HG03135 (cell line): ENCODE data around the gene TSACC.
A peak's percentile ranks its signal among the peaks of the same experiment; 100 is the strongest.

ENCODE experiments used
- ATAC-seq: cut with Tn5 transposase; IDR thresholded peaks from one replicate; pipeline ENCODE4 v1.9.1; 2021; ENCODE audit warnings: mild to moderate bottlenecking, moderate library complexity; ENCODE audit not compliant: unreplicated experiment

The TSACC gene

DNA sequence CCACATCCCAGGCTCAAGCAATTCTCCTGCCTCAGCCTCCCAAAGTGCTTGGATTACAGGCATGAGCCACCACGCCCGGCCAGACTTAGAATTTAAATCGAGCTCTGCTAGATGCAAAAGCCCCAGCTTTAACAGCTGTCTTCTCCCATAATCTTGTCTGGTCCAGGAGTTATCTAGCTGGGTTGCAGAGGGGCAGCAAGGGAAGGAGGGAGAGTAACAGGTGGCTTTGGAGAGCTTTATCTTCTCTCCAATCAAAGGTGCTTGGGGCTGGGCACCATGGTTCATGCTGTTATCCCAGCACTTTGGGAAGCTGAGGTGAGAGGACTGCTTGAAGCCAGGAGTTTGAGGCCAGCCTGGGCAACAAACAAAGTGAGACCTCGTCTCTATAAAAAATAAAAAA lies 34.5 kb downstream of the TSACC start:
- no peak for ATAC-seq

DNA sequence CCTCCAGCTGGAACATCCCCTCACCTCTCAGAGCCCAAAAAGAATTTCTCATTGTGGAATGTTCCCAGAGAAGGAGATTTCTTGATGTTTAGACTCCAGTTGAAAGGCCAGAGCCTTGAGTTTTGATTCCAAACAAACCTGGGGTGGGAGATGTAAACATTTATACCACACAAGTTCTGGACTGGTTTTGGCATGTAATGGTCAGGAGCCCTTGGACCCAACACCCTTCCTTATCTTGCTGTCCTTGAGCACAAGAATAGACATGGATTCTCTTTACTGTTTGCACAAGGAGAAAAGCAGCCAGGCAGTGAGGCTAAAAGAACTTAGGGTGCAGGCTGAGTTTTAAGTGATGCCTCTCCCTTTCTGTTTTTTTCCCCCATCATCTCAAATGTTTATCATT lies 35.2 kb downstream of the TSACC start:
- no peak for ATAC-seq

DNA sequence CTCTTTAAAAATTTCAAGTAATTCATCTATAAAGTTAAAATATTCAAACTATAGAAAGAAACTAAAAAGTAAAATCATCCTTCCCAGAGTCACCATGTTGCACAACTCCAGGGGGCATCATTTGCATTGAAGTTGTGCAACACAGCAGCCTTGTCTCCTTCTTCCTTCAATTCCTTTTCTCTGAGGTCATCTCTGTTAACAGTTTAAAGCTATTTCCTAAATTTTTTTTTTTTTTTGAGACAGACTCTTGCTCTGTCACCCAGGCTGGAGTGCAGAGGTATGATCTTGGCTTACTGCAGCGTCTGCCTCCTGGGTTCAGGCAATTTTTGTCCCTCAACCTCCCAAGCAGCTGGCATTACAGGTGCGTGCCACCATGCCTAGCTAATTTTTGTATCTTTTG lies 37.8 kb downstream of the TSACC start:
- ATAC-seq, result no peak

DNA sequence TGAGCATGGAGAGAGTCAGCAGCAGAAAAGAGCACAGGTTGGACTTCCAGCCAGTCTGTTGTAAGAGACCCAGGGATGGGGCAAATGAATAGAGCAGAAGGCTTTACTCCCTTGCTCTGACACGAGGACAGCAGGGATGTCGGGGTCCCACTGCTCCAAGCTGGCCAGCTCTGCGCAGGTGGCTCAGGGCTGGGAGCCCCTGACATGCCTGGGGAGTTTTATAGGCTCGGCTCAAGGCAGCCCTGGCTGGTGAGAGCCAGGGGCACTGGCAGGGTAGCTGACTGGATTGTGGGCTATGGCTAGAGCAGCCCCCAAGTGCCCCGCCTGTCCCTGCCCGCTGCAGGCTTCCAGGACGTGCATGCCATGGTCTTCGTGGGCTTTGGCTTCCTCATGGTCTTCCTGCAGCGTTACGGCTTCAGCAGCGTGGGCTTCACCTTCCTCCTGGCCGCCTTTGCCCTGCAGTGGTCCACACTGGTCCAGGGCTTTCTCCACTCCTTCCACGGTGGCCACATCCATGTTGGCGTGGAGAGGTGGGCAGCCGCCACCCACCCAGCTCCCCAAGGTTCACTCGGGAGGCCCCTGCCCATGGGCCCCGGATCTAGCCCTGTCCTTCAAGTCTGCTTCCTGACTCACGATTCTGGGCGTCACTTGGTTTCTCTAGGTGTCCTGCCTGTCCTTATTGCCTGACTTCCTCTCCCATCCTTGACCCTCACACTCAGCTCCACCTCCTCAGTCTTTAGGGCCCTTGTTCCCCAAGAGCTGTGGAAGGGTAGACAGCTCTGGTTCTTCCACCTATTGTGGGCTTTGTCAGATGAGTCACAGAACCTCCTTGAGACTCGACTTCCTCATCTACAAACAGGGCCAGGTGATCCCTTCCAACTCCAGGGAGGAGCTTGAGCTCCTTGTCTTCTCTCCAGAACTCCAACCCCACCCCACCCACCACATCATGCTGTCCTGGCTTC lies 38.9 kb downstream of the TSACC start:
- ATAC-seq, result no peak

DNA sequence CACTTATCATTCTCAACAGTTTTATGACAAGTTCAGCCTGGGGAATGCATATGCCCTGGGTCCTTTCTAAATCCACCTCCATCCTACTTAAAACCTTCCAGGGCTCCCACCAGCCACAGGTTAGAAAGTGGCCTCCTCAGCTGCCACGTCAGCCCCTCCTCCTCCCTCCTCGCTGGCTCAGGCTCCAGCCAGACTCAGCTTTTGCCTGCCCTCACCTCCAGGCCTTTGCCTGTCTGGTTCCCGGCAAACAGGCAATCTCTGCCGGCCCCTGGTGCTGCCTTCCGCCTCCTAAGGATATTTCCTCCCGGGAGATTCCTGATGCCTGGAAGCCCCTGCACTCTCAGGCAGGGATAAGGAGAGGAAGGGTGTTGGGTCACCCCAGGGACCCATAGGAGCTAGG lies 40.2 kb downstream of the TSACC start:
- no peak for ATAC-seq

DNA sequence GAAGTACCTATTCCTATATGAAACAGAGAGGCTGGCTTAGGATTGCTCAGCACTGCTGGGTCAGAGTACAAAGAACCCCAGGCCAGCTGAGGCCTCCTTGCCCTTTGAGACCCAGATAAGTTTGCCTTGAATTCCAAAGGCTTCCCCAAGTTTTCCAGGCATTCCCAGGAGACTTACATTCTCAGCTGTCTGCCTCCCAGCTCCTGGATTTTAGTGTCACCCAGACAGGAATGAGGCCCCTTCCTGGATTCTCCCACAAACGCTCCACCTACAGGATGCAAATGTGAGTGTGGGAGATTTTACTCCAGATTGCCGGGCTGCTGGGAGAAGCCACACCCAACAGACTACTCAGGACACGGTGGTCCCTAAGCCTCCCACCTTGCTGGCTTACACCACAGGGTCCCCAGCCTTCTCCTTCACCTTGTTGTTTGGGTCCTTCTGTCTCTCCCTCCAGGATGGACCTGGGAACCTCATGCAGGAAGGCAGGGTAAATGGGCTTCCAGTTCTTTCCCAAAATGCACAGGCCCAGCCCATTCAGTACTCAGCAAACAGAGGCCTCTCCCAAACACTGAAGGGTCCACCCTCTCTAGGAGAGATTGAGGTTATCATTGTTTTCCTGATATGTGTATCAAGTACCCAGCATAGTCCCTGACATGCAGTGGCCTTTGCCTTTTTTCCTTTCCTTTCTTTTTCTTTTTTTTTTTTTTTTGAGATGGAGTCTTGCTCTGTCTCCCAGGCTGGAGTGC lies 41.3 kb downstream of the TSACC start:
- ATAC-seq, result no peak

DNA sequence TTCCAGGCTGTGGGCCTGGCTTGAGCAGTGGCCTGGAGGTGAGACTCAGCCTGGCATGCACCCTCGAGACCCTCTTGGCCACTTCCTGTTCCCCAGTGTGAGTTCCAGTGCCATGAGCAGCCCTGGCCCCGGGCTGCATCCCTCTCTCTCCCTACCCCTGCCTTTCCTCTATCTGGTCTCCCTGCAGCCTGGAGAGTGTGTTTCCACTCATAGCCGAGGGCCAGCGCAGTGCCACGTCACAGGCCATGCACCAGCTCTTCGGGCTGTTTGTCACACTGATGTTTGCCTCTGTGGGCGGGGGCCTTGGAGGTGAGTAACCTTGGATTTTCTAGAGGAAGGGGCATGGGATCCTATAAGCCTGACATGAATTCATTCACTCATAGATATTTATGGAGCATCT lies 44.2 kb downstream of the TSACC start:
- no peak for ATAC-seq

DNA sequence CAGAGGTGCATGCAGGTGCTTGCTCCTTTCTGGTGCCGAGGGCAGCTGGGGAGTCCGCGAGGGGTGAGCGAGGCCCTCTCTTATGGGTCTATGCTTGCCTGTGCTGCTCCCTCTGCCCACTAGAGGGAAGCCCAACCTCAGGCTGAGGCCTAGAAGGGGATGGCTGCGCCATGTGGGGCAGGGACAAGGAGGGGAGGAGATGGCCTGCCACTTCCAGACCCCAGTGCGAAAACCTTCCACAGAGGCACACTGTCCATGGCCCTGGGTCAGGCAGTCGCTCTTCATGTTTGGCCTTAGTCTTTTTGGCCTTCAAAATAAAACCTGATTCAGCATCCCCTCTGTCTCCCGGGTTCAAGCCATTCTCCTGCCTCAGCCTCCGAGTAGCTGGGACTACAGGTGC lies 44.7 kb downstream of the TSACC start:
- peak; percentile 55 for ATAC-seq

DNA sequence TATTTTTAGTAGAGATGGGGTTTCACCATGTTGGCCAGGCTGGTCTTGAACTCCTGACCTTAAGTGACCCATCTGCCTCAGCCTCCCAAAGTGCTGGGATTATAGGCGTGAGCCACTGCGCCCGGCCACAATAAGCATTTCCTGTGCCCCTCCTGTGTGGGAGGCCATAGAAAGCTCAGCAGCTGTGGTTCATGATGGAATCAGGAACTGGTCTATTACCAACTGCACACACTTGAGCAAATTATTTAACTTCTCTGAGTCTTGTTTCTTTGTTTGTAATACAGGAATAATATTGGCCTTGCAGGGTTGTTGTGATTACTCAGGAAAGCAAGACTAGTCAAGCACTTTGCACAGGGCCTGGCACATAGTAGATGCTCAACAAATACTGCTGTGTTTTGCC lies 45.7 kb downstream of the TSACC start:
- ATAC-seq, result no peak

DNA sequence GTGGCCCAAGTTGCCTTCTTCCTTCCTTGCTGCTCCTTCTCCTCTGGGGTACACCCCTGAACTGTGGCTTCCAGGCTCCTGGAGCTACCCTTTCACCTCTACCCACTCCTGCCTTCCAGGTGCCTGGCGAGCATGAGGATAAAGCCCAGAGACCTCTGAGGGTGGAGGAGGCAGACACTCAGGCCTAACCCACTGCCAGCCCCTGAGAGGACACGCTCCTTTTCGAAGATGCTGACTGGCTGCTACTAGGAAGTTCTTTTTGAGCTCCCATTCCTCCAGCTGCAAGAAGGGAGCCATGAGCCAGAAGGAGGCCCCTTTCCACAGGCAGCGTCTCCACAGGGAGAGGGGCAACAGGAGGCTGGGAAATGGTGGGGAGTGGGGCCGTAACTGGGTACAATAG lies 46.3 kb downstream of the TSACC start:
- ATAC-seq, result no peak

DNA sequence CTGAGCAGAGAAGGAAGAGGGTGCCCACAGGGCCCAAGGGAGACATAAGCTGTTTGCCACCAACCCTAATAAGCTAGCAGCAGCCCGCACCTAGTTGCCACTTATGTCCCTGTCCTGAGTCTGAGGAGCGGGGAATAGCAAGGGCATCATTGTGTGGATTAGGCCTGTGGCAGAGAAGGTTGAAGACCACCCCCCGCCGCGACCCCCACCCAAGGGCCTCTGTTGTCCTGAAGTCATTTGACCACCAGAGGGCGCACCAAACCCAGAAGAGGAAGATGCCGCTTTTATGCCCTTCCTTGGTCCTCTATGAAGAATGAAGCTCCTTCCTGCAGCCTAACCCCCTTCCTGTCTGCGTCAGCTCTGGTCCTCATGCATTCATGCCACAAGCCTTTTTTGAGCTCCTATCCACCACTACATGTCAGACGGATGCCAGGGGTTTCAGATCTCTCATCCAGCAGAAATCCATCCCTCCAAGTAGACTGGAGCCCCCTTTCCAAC lies 47.3 kb downstream of the TSACC start:
- no peak for ATAC-seq

DNA sequence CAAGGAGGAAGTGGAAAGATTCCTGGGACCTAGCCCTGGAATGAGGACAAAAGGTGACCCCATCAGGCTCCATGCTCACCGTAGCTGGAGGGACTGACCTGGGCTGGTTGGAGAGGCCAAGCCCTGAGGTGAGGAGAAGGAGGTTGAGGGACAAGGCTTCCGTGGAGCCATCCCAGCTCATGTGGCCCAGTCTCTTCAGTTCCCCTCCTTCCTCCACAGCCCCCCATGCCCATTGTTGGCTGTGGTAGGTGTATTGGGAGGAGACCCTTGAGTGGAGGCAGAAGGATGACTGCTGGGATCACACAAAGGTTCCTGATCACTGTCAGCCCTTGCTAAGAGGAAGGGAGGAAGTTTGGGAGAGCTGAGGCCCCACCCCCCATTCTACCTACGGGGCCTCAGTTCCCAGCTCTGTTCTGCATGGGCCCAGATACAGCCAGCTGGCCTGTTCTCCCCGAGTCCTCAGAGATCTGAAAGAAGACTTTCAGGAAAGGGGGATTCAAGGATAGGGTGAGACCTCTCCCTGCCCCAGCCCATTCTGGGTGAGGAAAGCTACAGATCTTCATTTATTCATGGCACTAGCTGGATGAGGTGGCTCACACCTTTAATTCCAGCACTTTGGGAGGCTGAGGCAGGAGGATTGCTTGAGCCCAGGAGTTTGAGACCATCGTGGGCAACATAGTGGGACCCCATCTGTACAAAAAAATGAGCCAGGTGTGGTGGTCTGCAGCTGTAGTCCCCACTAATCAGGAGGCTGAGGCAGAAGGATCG lies 48.0 kb downstream of the TSACC start:
- ATAC-seq, result no peak

DNA sequence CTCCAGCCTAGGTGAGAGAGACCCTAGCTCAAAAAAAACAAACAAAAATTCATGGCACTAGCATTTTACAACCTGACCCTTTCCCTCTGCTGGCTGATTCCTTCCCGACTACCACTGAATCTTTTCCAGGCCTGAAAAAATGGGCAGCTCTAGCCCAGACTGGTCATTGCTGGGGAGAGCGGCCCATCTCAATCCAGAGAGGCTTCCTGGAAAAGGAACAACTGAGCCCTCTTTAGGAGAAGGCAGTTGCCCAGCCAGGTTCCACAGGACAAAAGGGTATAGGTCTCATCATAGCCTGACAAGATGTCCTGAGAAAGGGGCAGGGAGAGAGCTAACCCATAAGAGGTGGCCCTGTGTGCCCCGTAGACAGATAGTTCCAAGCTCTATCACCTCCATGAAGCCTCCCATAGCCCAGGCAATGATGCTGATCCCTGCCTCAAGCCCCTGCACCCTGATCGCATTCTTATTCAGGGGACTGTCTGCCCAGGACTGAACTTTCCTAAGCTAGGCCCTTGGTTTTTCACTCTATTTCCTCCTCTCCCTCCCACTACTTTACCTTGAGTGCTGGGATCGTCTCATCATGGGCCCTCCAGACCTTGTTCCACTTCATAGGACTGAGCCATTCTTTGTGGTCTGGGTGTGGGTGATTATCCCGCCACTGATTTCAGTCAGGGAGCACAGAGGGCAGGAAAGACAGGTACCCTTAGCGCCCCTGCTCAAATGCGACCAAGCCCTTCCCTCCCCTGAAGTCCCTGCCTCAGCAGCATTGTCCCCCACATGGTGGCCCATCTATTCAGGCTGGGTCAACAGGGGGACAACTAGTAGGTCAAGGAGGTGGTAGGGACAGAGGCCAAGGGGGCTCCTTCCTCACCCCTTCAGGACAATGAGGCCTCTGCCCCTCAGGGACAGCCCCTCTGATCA lies 48.9 kb downstream of the TSACC start:
- ATAC-seq, result no peak

DNA sequence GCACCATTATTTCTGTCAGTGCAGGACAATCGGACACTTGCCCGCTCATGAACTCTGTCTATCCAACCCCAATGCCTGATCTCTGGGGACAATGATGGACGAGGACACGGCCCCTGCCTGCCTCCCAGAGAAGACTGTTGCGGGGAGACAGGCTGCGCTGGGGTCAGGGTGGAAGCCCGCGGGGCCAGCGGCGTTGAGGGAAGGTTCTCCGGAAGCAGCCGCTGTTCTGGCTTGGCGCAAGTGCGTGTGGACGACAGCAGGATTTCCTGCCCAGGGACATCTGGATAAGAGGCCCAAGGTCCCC lies 49.5 kb downstream of the TSACC start:
- ATAC-seq, result no peak

DNA sequence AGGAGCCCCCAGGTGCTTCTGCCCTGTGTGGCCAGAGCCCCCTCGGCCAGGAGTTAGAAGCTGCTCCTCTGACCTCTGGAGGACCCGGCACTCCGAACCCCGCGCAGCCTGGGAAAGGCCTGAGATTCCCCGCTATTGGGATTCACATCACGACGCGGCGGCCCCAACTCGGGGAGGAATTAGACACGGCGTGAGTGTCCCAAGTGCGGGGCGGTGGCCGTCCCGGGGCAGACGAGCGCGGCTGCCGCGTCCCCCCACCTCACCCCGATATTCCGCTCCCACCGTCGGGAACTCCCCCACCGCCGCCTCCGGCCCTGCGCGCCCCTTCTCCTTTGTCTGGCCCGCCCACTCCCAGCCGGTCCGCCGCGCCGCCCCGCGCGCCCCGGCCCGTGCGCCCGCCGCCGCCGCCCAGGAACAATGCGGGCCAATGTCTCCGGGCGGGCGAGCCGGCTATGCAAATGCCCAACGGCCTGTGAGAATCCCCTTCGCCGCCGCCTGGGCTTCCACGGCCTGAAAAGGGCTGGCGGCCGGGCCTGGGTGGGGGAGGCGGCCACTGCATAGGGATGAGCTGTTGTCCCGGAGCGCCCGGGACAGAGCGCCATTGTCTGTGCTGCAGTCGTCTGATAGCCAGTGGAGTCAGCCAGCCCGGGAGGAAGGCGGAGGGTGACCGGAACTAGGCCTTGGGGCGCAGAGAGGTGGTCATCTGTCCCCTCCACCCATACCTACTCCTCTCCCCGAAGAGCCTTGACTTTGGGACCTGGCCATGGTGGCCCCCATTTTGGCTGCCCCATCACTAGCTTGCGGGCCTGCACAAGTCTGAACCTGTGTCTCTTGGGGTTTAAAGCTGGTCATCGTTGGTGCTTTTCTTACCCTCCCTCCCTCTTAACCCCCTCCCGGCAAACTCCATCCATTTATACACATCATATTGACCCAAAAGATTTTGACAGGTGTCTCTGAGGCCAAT lies 50.1 kb downstream of the TSACC start:
- no peak for ATAC-seq

DNA sequence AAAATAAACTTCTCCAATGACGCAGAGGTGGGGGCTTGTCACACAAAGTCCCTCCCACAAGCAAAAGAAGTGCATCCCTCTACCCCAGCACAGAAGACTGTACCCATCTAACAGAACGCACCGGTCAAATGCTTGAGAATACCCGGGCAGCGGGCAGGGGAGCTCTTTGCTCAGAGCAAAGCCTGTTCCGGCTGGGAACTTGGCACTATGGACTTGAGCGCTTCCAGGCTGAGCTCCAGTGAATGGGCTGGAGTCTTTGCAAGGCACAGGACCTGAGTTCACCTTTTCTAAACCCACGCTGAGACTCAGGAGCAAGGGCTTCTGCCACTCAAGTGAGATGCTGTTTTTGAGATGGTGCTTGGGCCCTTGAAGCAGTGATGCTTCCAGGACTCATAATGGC lies 51.0 kb downstream of the TSACC start:
- ATAC-seq, result no peak

DNA sequence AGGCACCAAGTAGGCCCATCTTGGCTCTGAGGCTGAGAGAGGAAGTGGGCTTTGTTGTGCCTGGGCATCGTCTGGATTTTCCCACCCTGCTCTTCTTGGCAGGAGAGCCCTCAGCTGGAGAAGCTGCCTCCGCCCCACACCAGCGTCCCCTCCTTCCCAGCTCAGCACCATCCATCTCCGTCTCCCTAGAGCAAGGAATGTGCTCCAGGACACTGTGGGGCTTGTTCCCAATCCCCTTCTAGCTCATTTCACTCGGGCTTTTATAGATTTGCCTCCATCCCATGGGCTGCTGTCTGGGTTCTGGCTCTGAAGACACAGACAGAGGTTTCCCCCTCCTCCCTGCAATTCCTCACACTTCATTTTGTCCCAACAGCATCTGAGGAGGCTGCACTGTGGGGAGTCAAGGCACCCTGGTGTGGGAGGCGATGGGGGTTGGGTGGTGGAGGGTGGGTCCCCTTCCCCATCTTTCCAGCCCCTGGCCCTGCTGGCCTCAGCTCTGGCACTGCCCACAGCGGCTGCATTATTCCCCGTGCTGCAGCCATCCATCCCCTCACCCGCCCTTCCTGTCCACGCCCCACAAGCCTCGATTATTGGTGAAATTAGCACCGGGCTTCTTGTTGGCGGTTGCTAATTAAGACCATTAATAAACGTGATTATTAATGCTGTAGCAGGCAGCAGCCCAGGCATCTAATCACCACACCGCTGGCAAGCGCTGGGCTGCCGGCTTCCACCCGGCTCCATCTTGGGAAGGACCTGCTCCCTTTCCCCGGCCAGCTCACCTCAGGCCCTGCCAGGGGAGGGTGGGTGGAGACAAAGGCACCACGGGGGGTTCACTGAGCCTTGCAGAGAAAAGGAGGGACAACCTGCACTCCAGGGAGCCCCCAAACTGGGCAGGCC lies 52.4 kb downstream of the TSACC start:
- no peak for ATAC-seq

DNA sequence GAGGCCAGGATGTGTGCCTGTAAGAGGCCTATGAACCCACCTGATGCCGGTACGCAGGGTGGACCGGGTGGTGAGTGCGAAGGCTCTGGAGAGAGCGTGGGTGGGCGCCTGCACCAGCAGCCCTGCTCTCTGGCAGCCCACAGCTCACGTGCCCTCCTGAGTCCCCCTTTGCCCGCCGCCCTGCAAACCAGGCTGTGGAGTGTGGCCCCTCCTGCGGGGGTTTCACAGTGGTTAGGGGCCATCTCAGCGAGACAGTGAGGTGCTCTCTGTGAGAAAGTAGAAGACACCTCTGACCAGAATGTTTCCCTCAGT lies 53.0 kb downstream of the TSACC start:
- no peak for ATAC-seq
